H1 (cell line): ENCODE measurements around the gene ST14.

Experiments
- BRCA1 ChIP-seq: IDR thresholded peaks from 2 replicates; pipeline ENCODE4 v1.6.1; 2012; ENCODE audit warnings: low read depth, low read length, improper control_type of control experiment
- CHD2 ChIP-seq: IDR thresholded peaks from 2 replicates; pipeline ENCODE4 v1.6.1; 2012; ENCODE audit warnings: low read length, improper control_type of control experiment
- CTCF ChIP-seq, 3 experiments: IDR thresholded peaks; 1 replicate in 2 of 3; 2 replicates in 1 of 3; pipeline versions ENCODE4 v1.5.1 to v1.6.1; 2011; ENCODE audit warnings: low read length in 3 of 3, mild to moderate bottlenecking in 3 of 3, inconsistent platforms in 2 of 3, low read depth in 1 of 3, moderate library complexity in 1 of 3; ENCODE audit not compliant: insufficient read depth in 1 of 3; ENCODE audit errors: control extremely low read depth in 1 of 3
- EP300 ChIP-seq, 2 experiments: IDR thresholded peaks; 1 replicate in 1 of 2; 2 replicates in 1 of 2; pipeline ENCODE4 v1.6.1; 2011 to 2012; ENCODE audit warnings: low read depth in 2 of 2, low read length in 2 of 2, mild to moderate bottlenecking in 2 of 2, borderline replicate concordance in 1 of 2, inconsistent platforms in 1 of 2, moderate library complexity in 1 of 2
- GABPA ChIP-seq: IDR thresholded peaks from 2 replicates; pipeline ENCODE4 v1.6.1; 2011; ENCODE audit warnings: mild to moderate bottlenecking, low read length, moderate library complexity, borderline replicate concordance; ENCODE audit not compliant: insufficient read depth
- KDM1A ChIP-seq: fragments of 200-600, 300-600 bp; sonication (generic); IDR thresholded peaks from 2 replicates; pipeline ENCODE4 v1.7.1; 2016; ENCODE audit warnings: mild to moderate bottlenecking, low read length, borderline replicate concordance
- MAX ChIP-seq: IDR thresholded peaks from 2 replicates; pipeline ENCODE4 v1.6.1; 2012; ENCODE audit warnings: inconsistent platforms
- PHF8 ChIP-seq: fragments of 200-600 bp; sonication (generic); conservative IDR thresholded peaks from 2 replicates; pipeline ENCODE4 v1.7.1; 2012; ENCODE audit warnings: low read depth, mild to moderate bottlenecking, inconsistent platforms, low read length, moderate library complexity
- POLR2A ChIP-seq, 2 experiments: IDR thresholded peaks; 1 replicate in 1 of 2; 2 replicates in 1 of 2; pipeline ENCODE4 v1.6.1; 2011; ENCODE audit warnings: low read depth in 2 of 2, low read length in 2 of 2, mild to moderate bottlenecking in 2 of 2; ENCODE audit errors: control extremely low read depth in 1 of 2
- POLR2AphosphoS5 ChIP-seq: IDR thresholded peaks from 2 replicates; pipeline ENCODE4 v1.6.1; 2011; ENCODE audit warnings: low read depth, low read length
- SIX5 ChIP-seq: IDR thresholded peaks from 2 replicates; pipeline ENCODE4 v1.6.1; 2011; ENCODE audit warnings: mild to moderate bottlenecking, low read depth, low read length
- TCF12 ChIP-seq: IDR thresholded peaks from 2 replicates; pipeline ENCODE4 v1.6.1; 2011; ENCODE audit warnings: low read depth, mild to moderate bottlenecking, low read length
- YY1 ChIP-seq: IDR thresholded peaks from 2 replicates; pipeline ENCODE4 v1.6.1; 2011; ENCODE audit warnings: low read depth, mild to moderate bottlenecking, low read length
- ZNF274 ChIP-seq: IDR thresholded peaks from 2 replicates; pipeline ENCODE4 v1.7.0; 2012; ENCODE audit warnings: low read length, borderline replicate concordance; ENCODE audit errors: extremely low read depth

GRCh38 chr11:130159139-130159538 lies 443 bp upstream of the ST14 start:
- TF ChIP-seq YY1, result no peak
- no peak for TF ChIP-seq CTCF (IDR thresholded peaks at IDR 0.05; ENCODE audit: control extremely low read depth in 1 of 3, insufficient read depth in 1 of 3, low read depth in 1 of 3, low read length in 3 of 3)
- no peak for TF ChIP-seq MAX
- TF ChIP-seq POLR2A (IDR thresholded peaks at IDR 0.05; ENCODE audit: control extremely low read depth in 1 of 2, low read depth in 2 of 2, low read length in 2 of 2), result no peak
- TF ChIP-seq SIX5, result no peak
- no peak for TF ChIP-seq CHD2
- TF ChIP-seq TCF12, result no peak
- TF ChIP-seq ZNF274, result no peak
- TF ChIP-seq BRCA1, result no peak
- no peak for TF ChIP-seq GABPA
- TF ChIP-seq KDM1A, result no peak
- TF ChIP-seq POLR2AphosphoS5, result no peak
- no peak for TF ChIP-seq PHF8
- TF ChIP-seq EP300 (IDR thresholded peaks at IDR 0.05; ENCODE audit: borderline replicate concordance in 1 of 2, low read depth in 2 of 2, low read length in 2 of 2), result no peak
